ENCODE data around the gene DAP. TPM values are rescaled to one million over a fixed set of nuclear protein-coding genes. Genes with fewer than 3 reads are reported as not detected.

Gene DAP
- total RNA-seq, 4 donors from 2014 or later = 66.1 to 130 (median 106) TPM

- intact Hi-C loops (cut with DNase I) = no loop called here
- DNase-seq = peak; percentile 93 to 96
- TF ChIP-seq POLR2A (IDR thresholded peaks at IDR 0.05) = peak in 1 of 2 donors; percentile 26
- peak; percentile 48 to 95 (median 86) for TF ChIP-seq CTCF (IDR thresholded peaks at IDR 0.05)
- Histone ChIP-seq H3K36me3 (no peaks in the 10 kb centered on the region), H3K4me1 (peaks cover 18 to 33% of the 10 kb centered on the region in 2 donors), H3K9me3 (no peaks in the 10 kb centered on the region), H3K27me3 (no peaks in the 10 kb centered on the region), H3K4me3 (replicated peaks in 1 of 3) (no peak overlapping the region), H3K27ac (peak overlapping the region in 2 of 3 donors; percentile 42 to 84)
- WGBS, 2 donors = 8 to 10% methylated on average over 14 of the region's 14 CpGs
These were observed 65.9 kb downstream of the DAP start for GRCh38 chr5:10695055-10695649.

DNA sequence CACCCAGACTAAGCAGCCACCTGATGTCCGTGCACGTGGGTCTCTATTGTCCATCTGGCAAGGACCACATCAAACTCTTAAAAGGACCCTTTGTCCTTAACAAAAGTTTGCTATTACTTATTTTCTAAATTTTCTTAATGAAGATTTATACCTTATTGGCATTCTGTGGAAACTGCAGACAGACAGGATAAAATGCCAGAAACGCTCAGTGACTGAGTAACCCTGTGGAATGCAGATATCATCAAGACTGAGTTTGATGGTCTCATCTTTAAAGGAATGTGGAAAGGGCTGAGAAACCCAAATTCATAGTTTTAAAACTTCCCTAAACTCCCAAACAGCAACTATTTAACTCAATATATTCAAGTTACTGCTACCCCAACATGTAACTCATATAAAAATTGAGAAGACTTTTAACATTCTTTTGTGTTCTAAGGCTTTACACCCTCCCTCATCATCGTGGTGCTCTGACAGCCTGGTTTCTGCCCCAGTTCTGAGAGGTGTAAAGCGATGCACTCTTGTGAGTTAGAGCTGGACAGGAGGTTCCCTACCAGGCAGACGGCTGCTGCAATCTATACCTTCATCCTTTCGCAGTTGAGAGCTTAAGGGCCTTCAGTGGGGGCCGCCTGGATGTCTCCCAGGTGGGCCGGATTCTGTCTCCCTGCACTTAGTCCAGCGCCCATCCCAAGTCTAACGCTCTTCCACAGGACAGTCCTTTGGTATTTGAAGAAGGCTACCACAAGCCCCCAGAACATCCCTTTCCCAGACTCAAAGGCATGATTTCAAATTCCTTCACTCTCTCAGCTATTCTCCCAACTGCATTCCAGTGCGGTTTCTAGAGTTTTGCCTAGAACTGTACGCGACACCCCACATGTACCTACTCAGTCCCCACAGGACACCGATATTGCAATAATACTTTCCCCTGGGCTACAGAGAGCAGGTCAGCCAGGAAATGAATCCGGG is 68.9 kb downstream of the DAP start:
- 91 to 94% methylated on average over 16 of the region's 16 CpGs for WGBS, 2 donors
- Histone ChIP-seq H3K4me1 (peaks cover 6 to 13% of the 10 kb centered on the region in 2 donors), H3K27me3 (no peaks in the 10 kb centered on the region), H3K36me3 (no peaks in the 10 kb centered on the region), H3K4me3 (replicated peaks in 1 of 3) (no peak overlapping the region), H3K9me3 (no peaks in the 10 kb centered on the region), H3K27ac (no peak overlapping the region)
- TF ChIP-seq POLR2A (IDR thresholded peaks at IDR 0.05) (no peak), CTCF (IDR thresholded peaks at IDR 0.05) (no peak)
- DNase-seq = no peak
- intact Hi-C loops (cut with DNase I) = loop anchor here (5.0 kb wide), 1 partner anchor 490 kb away; no protein-coding TSS in a partner anchor

- DNase-seq = no peak
- WGBS, 2 donors = 88 to 94% methylated on average over 14 of the region's 14 CpGs
- intact Hi-C loops (cut with DNase I) = loop anchor here (5.0 kb wide), 1 partner anchor 492 kb away; no protein-coding TSS in a partner anchor
- Histone ChIP-seq H3K9me3 (no peaks in the 10 kb centered on the region), H3K27ac (no peak overlapping the region), H3K4me3 (replicated peaks in 1 of 3) (no peak overlapping the region), H3K36me3 (no peaks in the 10 kb centered on the region), H3K27me3 (no peaks in the 10 kb centered on the region), H3K4me1 (peaks cover 6 to 8% of the 10 kb centered on the region in 2 donors)
- TF ChIP-seq POLR2A (IDR thresholded peaks at IDR 0.05) = no peak
- TF ChIP-seq CTCF (IDR thresholded peaks at IDR 0.05) = no peak
These were observed 70.3 kb downstream of the DAP start for GRCh38 chr5:10690460-10691440.

DNA sequence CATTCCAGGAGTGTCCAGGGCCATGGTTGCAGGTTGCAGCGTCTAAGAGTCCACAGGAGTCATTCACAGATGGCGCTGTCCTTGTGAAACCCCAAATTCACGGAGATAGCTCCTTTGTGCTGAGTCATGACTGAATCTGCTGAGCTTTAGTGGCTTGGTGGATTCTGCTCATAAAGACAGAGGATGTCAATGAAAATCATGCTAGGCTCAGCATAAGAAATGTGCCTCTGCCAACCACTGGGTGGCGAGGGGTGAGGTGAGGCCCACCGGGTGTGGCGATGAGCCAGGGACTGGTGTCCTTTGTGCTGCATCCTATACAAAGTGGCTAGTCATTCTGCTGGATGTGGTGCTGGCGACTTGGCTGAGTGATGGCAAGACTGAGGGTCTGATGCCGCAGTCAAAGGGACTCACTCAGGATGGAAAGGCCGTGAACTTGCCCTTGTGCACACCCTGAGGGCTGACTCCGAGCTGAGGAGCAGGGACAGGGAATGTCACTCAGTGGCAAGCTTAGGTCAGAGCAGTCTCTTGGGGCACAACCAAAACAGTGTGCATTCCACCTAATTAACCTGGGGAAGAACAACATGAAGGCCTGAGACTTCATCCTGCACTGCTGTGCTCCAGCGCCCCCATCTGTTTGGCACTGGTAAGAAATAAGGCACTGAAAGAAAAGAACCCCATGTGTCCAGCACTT is 71.5 kb downstream of the DAP start:
- Histone ChIP-seq H3K9me3 (no peaks in the 10 kb centered on the region), H3K4me3 (replicated peaks in 1 of 3) (no peak overlapping the region), H3K27me3 (no peaks in the 10 kb centered on the region), H3K4me1 (no peaks in the 10 kb centered on the region), H3K27ac (no peak overlapping the region), H3K36me3 (no peaks in the 10 kb centered on the region)
- TF ChIP-seq CTCF (IDR thresholded peaks at IDR 0.05) = no peak
- intact Hi-C loops (cut with DNase I) = loop anchor here (5.0 to 10.0 kb wide), 2 partner anchors 165 to 493 kb away; no protein-coding TSS in a partner anchor
- 90 to 91% methylated on average over 9 to 11 of the region's 11 CpGs for WGBS, 2 donors
- DNase-seq = no peak

Measured in thyroid gland (tissue), 4 donors.